NK-92 (cell line): ENCODE results near the gene CFAP157.
"Not testable (repeated sequence)": the region's sequence is repeated elsewhere in the genome, so short reads cannot be mapped to it uniquely, and the experiment has no call there.

Experiments used
- DNase-seq: peaks from one replicate; lab custom pipeline; 2025; ENCODE audit not compliant: unreplicated experiment; lab: John Stamatoyannopoulos, UW

CFAP157 gene

GRCh38 chr9:127734747-127735529 lies 28.1 kb downstream of the CFAP157 start, which contains the start of gene TOR2A:
Gene TOR2A, minus strand, starts transcription at chr9:127735294. Its CDS starts 24 bp downstream, at chr9:127735270.
- DNase-seq = peak; percentile 77

GRCh38 chr9:127735530-127736185 lies 28.9 kb downstream of the CFAP157 start:
- DNase-seq = no peak

DNA sequence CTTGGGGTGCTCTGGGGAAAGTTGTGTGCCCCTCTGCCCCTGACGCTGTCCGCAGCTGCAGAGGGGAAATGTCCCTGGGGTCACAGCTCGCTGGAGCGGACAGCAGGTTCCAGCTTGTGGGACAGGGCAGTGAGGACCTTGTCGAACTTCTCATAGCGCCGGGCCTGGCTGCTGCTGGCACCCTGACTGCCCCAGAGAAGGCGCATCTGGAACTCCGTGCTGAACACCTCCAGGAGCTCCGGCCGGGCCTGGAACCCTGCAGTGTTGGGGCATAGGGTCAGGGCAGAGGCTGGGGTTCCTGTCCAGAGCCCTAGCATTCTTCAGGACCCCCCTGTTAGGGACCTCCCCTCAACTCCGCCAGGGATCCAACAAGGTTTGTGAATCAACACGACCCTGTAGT lies 31.9 kb downstream of the CFAP157 start:
- DNase-seq = no peak

DNA sequence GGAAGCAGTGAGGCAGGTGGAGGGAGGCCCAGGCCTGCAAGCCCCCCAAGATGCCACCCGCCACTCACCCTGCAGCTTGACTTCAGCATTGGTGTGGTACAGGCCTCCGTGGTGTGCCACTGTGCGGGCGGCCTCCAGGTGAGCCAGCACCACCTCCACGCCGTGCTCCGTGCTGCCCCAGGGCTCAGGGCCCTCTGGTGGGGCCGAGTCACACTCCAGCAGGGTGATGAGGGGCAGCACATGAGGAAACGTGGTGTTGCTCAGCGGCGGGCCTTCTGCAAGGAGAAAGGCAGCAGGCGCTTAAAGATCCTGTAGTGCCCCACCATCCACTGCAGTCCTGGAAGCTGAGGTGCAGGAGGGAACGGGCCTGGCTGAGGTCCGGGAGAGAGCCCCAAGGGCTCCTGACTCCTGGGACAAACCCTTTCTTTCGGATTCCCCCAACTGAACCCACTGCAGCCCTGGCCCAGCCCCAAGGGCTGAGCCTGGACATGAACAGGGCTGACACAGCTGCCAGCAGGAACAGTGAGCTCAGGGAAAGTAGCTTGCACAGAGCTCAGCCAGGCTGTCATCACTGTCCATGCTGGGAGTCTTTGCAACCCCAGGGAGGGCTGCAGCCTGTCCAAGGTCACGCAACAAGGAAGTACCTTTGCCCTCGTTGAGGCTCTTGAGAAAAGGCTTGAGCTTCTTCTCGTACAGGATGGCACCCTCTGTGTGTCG lies 33.0 kb downstream of the CFAP157 start:
- DNase-seq = no peak

DNA sequence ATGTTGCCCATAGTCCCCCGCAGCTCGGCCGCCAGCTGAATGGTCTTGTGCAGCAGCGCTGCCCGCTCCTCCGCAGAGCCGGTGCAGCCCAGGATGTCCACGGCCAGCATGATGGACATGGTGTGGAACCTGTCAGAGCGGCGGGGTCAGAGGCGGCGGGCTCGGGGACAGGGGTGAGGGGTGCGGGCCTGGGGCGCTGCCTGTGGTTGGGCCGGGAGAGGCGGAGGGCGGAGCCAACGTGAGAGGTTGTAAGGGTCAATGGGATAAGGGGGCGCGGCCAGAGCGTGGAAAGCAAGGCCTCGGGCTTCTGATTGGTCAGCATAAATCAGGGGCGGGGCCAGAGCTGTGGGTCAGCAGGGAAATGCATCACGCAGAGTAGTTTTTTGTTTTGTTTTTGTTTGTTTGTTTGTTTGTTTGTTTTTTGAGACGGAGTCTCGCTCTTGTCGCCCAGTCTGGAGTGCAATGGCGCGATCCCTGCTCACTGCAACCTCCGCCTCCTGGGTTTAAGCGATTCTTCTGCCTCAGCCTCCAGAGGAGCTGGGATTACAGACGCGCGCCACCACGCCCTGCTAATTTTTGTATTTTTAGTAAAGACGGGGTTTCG lies 35.1 kb downstream of the CFAP157 start:
- no peak for DNase-seq

- DNase-seq = no peak
Observed at GRCh38 chr9:127742435-127743088, 35.8 kb downstream of the CFAP157 start.

GRCh38 chr9:127744398-127745110 lies 37.8 kb downstream of the CFAP157 start:
- no peak for DNase-seq

GRCh38 chr9:127746959-127747569 lies 40.3 kb downstream of the CFAP157 start:
- no peak for DNase-seq

GRCh38 chr9:127749090-127749787 lies 42.5 kb downstream of the CFAP157 start:
- DNase-seq = no peak

GRCh38 chr9:127751269-127752054 lies 44.7 kb downstream of the CFAP157 start:
- DNase-seq = no peak

- no peak for DNase-seq
Observed at GRCh38 chr9:127753148-127753547, 46.4 kb downstream of the CFAP157 start.

GRCh38 chr9:127753622-127754021 lies 46.8 kb downstream of the CFAP157 start:
- DNase-seq = no peak

- DNase-seq = no peak
Observed at GRCh38 chr9:127754099-127755060, 47.6 kb downstream of the CFAP157 start.

GRCh38 chr9:127755061-127756060 lies 48.6 kb downstream of the CFAP157 start:
- no peak for DNase-seq

GRCh38 chr9:127756233-127756632 lies 49.4 kb downstream of the CFAP157 start:
- DNase-seq = no peak

- not testable (repeated sequence) for DNase-seq
Observed at GRCh38 chr9:127756776-127757175, 50.0 kb downstream of the CFAP157 start.
